ENCODE measurements around the gene THAP4.

THAP4 gene

DNA sequence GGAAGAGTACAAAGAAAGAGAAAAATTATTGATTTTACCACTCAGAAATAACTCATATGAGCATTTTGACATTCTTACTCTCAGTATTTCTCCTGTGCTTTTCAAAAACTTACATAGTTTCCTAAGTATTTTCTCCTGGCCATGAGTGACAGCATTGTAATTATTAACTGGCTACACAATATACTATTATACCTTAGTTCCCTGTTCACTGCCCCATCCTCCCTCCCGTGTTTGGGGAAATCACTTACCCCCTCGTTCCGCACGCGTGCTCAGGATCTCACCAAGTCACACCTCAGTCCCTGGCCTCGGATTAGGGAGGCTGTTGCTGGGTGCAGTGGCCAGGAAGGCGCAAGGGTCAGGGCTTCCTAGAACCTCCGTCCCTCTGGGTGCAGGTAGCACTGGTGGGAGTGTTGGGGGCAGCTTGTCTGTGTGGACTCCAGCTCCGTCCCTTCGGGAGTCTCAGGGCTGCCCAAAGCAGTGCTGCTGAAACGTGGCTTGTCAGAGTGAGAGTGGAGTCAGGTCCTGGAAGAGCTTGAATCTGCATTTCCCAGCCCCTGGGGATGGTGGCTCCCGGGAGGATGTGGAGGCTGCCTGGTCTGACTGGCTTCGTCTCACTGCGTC lies 23.7 kb upstream of the THAP4 start:
- TF ChIP-seq CTCF (IDR thresholded peaks at IDR 0.05; ENCODE audit: low read depth, low read length): no peak
- no peak for DNase-seq (ENCODE audit: low read depth in 2 of 2)

GRCh38 chr2:241659150-241659739 lies 22.3 kb upstream of the THAP4 start:
- H3K4me3 ChIP-seq (replicated peaks in 1 of 2; ENCODE audit: low read depth in 2 of 2, low read length in 2 of 2): no peak overlapping the region
- TF ChIP-seq CTCF (IDR thresholded peaks at IDR 0.05; ENCODE audit: low read depth, low read length): peak; percentile 78
- DNase-seq (ENCODE audit: low read depth in 2 of 2): peak; percentile 87 to 88

More for the DNA sequence above, 23.7 kb upstream of the THAP4 start:
- H3K4me3 ChIP-seq (replicated peaks in 1 of 2; ENCODE audit: low read depth in 2 of 2, low read length in 2 of 2): no peak overlapping the region

DNA sequence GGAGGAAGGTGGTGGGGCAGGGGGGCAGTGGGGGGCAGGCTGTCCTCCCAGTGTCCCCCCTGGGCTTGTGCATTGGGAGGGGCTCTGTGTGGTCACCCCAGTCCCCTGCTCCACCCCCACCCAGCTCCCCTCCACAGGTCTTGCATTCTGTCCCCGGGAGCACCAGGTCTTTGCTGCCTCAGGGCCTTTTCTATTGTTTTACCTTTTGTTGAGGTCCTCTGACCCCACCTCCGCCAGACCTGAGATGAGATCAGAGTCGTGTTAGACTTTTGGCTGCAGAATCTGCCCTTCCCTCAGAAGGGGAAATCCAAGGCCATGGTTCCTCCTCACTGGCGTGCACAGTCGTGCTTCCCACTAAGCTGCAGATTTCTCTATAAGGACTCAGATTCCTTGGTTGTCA lies 21.3 kb upstream of the THAP4 start:
- no peak overlapping the region for H3K4me3 ChIP-seq (replicated peaks in 1 of 2; ENCODE audit: low read depth in 2 of 2, low read length in 2 of 2)
- no peak for TF ChIP-seq CTCF (IDR thresholded peaks at IDR 0.05; ENCODE audit: low read depth, low read length)
- no peak for DNase-seq (ENCODE audit: low read depth in 2 of 2)

- no peak for DNase-seq (ENCODE audit: low read depth in 2 of 2)
- H3K4me3 ChIP-seq (replicated peaks in 1 of 2; ENCODE audit: low read depth in 2 of 2, low read length in 2 of 2): no peak overlapping the region
- TF ChIP-seq CTCF (IDR thresholded peaks at IDR 0.05; ENCODE audit: low read depth, low read length): no peak
Measured at GRCh38 chr2:241657786-241658254, 20.9 kb upstream of the THAP4 start.

DNA sequence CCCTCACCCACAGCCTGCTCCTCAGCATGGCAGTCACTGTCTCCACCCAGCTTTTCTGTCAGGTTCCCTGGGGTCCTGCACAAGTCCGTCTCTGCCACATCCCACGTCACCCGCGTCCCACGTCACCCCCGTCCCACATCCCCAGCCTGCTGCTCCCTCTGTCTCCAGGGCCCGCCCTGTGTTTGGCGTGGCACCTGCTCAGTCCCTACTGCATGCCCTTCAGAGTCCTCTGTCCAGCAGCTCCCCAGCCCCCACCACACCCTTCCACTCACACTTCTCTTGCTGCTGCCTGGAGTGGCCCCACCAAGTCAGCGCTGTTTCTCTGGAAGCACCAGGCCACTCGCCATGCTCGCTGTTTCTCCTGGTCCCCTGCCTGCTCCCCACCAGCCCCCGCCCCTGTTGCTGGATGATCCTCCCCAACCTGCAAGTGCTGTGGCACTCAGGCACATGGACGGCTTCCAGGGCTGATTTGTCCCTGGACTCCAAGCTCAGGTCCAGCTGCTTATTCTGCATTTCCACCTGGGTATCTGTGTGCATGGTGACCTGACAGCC lies 19.3 kb upstream of the THAP4 start:
- TF ChIP-seq CTCF (IDR thresholded peaks at IDR 0.05; ENCODE audit: low read depth, low read length): no peak
- DNase-seq (ENCODE audit: low read depth in 2 of 2): no peak
- H3K4me3 ChIP-seq (replicated peaks in 1 of 2; ENCODE audit: low read depth in 2 of 2, low read length in 2 of 2): no peak overlapping the region

GRCh38 chr2:241655516-241656189 lies 18.7 kb upstream of the THAP4 start:
- no peak overlapping the region for H3K4me3 ChIP-seq (replicated peaks in 1 of 2; ENCODE audit: low read depth in 2 of 2, low read length in 2 of 2)
- DNase-seq (ENCODE audit: low read depth in 2 of 2): no peak
- no peak for TF ChIP-seq CTCF (IDR thresholded peaks at IDR 0.05; ENCODE audit: low read depth, low read length)
